ENCODE measurements around the gene HES5.

GRCh38 chr1:2539312-2539907 is 9.3 kb upstream of the HES5 start:
- peak; percentile 54; the same call in 1 of the 2 replicates for TF ChIP-seq CTCF (conservative IDR thresholded peaks at IDR 0.05; ENCODE audit: low read depth, low read length)
- TF ChIP-seq EZH2 (IDR thresholded peaks at IDR 0.05; ENCODE audit: low read length, unreplicated experiment): no peak
- no peak for TF ChIP-seq EZH2phosphoT487 (IDR thresholded peaks at IDR 0.05; ENCODE audit: borderline replicate concordance, low read length)
